Body of pancreas (tissue), 4 donors: ENCODE measurements around the gene SERPINB6. TPM values are rescaled to one million over a fixed set of nuclear protein-coding genes. Genes with fewer than 3 reads are reported as not detected.

ENCODE experiments used
- ATAC-seq: fragments of 150-250 bp; one replicate; pipeline ENCODE4 v1.9.1; 2016
- DNase-seq, 4 donors: peaks; one replicate each; pipeline ENCODE4 v3.0.0-alpha.2; 2019
- H3K27ac ChIP-seq, 4 donors: fragments of 200-600 bp; sonication (generic); 1 replicate in 3 of 4; 2 replicates in 1 of 4; pipeline versions ENCODE4 v1.5.1 to v1.6.1; 2016 to 2019; ENCODE audit warnings: mild to moderate bottlenecking in 1 of 4, mixed read lengths in 1 of 4, moderate library complexity in 1 of 4
- H3K27me3 ChIP-seq, 2 donors: fragments of 200-600 bp; sonication (generic); one replicate each; pipeline ENCODE4 v1.6.0; 2016; ENCODE audit warnings: mild to moderate bottlenecking in 1 of 2
- H3K36me3 ChIP-seq, 2 donors: fragments of 200-600 bp; sonication (generic); replicated peaks in 1 of 2; 2 replicates each; pipeline ENCODE4 v1.5.1; 2016; ENCODE audit warnings: low read depth in 2 of 2; ENCODE audit not compliant: insufficient read depth in 1 of 2
- H3K4me1 ChIP-seq: fragments of 200-600 bp; sonication (generic); one replicate; pipeline ENCODE4 v1.6.0; 2016
- H3K4me3 ChIP-seq, 2 donors: fragments of 200-600 bp; sonication (generic); 1 replicate in 1 of 2; 2 replicates in 1 of 2; pipeline ENCODE4 v1.5.1; 2016 to 2019
- H3K9me3 ChIP-seq, 3 donors: fragments of 200-600 bp; sonication (generic); 1 replicate in 2 of 3; 2 replicates in 1 of 3; pipeline ENCODE4 v1.5.1; 2016
- CTCF ChIP-seq, 7 experiments: fragments of 450-650 bp in 4 of 7; fragments of 200-600 bp in 3 of 7; sonication (generic) in 3 of 7; IDR thresholded peaks; one replicate each; pipeline ENCODE4 v1.5.1; 2016 to 2019; ENCODE audit warnings: antibody characterized with exemption in 7 of 7
- POLR2A ChIP-seq, 3 donors: fragments of 450-650 bp; IDR thresholded peaks; one replicate each; pipeline ENCODE4 v1.6.1; 2016; ENCODE audit warnings: antibody characterized with exemption in 3 of 3, mild to moderate bottlenecking in 2 of 3
- WGBS, 2 donors: methylation state at CpG; one replicate each; pipeline ENCODE4 v1.1.5; 2017; 5-methylcytosine and 5-hydroxymethylcytosine counted together
- intact Hi-C: fragments of 100-400 bp; cut with DNase I; formaldehyde crosslinking; loops from one replicate; pipeline ENCODE4 v1.15.1; 2023
- total RNA-seq, 2 donors: library from RNA; depleted of rRNA; stranded (reverse); fragments of >200 nt; gene quantifications; one replicate each; pipeline ENCODE4 v1.1.0, GENCODE V29; 2016

The SERPINB6 gene
- total RNA-seq, 2 donors from 2014 or later: 113 to 147 TPM

- no peak for DNase-seq
- no peak for ATAC-seq
- Histone ChIP-seq H3K27ac (no peak overlapping the region), H3K36me3 (no peaks in the 10 kb centered on the region), H3K4me3 (no peak overlapping the region), H3K27me3 (no peaks in the 10 kb centered on the region), H3K4me1 (no peaks in the 10 kb centered on the region), H3K9me3 (no peaks in the 10 kb centered on the region)
- WGBS, 2 donors: 95 to 97% methylated on average over 21 to 31 of the region's 34 CpGs
- TF ChIP-seq POLR2A (IDR thresholded peaks at IDR 0.05) (no peak), CTCF (IDR thresholded peaks at IDR 0.05) (no peak)
- intact Hi-C loops: loop anchor here (5.0 to 10.0 kb wide), 2 partner anchors 82 to 155 kb away; no protein-coding TSS in a partner anchor
Measured at GRCh38 chr6:2939315-2940009, 31.9 kb downstream of the SERPINB6 start.

- Histone ChIP-seq H3K27ac (no peak overlapping the region), H3K36me3 (no peaks in the 10 kb centered on the region), H3K4me1 (no peaks in the 10 kb centered on the region), H3K9me3 (no peaks in the 10 kb centered on the region), H3K27me3 (no peaks in the 10 kb centered on the region), H3K4me3 (no peak overlapping the region)
- TF ChIP-seq CTCF (IDR thresholded peaks at IDR 0.05): peak in 5 of 7 experiments; percentile 14 to 56 (median 37)
- no peak for TF ChIP-seq POLR2A (IDR thresholded peaks at IDR 0.05)
- intact Hi-C loops: loop anchor here (5.0 kb wide), 1 partner anchor 81 kb away; no protein-coding TSS in a partner anchor
- DNase-seq (peak; percentile 38 to 55 (median 47)), ATAC-seq (peak; percentile 81)
- 73 to 74% methylated on average over 8 to 9 of the region's 9 CpGs for WGBS, 2 donors
Measured at GRCh38 chr6:2938632-2939083, 32.7 kb downstream of the SERPINB6 start.

DNA sequence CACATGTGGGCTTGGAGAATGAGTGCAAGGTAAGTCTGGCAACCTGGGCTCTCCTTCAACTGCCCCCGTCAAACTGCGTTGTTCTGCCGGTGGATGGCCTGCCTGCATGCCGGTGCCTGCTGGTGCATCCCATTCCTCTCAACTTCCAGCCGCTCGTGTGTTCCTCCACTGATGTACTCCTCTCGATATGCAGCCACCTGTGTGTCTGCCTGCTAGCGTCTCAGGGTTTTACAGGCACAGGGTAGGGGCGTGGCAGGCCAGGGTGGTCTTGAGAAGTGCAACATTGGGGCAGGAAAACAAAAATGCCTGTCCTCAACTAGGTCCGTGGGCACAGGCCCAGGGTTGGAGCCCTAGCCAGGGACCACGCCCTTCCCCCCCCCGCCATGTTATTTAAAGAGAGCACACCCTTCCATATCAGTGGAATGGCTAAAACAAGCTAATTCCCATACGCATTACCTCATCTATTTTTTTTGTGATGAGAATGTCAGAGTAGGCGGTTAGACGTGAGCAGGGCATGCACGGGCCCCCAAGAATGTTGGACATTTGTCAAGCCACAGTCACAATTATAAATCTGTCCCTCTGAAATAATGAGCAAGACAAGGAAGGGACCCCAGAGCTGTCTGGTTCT lies 33.2 kb downstream of the SERPINB6 start:
- Histone ChIP-seq H3K9me3 (no peaks in the 10 kb centered on the region), H3K27ac (no peak overlapping the region), H3K36me3 (no peaks in the 10 kb centered on the region), H3K4me3 (no peak overlapping the region), H3K27me3 (no peaks in the 10 kb centered on the region), H3K4me1 (no peaks in the 10 kb centered on the region)
- intact Hi-C loops: loop anchor here (5.0 kb wide), 1 partner anchor 81 kb away; no protein-coding TSS in a partner anchor
- ATAC-seq: no peak
- WGBS, 2 donors: 65 to 74% methylated on average over 16 of the region's 16 CpGs
- TF ChIP-seq CTCF (IDR thresholded peaks at IDR 0.05): no peak
- no peak for TF ChIP-seq POLR2A (IDR thresholded peaks at IDR 0.05)
- DNase-seq: no peak

DNA sequence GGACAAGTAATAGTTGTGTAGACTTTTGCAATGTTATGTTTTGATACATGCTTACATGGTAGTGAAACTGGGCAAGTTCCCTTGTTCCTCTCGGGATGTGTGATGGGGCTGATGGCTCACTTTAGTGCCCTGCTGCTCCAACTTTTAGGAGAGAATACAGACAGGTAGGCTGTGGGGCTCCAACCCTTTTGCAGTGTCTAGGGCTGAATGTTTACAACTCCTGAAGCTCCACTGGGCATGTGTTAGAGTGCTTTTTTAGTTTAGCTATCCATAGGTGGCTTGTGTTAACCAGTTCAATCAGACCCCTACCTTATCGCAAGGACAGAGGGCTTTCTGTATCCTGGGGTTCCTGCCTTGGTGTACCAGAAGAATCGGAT lies 33.8 kb downstream of the SERPINB6 start:
- H3K9me3 ChIP-seq: no peaks in the 10 kb centered on the region
- no peak for TF ChIP-seq CTCF (IDR thresholded peaks at IDR 0.05)
- no peak for TF ChIP-seq POLR2A (IDR thresholded peaks at IDR 0.05)
- WGBS, 2 donors: 80 to 81% methylated on average over 3 of the region's 3 CpGs
- ATAC-seq (no peak), DNase-seq (no peak)
- no peaks in the 10 kb centered on the region for H3K36me3 ChIP-seq
- H3K4me1 ChIP-seq: no peaks in the 10 kb centered on the region
- no peaks in the 10 kb centered on the region for H3K27me3 ChIP-seq
- no peak overlapping the region for H3K4me3 ChIP-seq
- intact Hi-C loops: loop anchor here (5.0 kb wide), 1 partner anchor 80 kb away; no protein-coding TSS in a partner anchor
- H3K27ac ChIP-seq: no peak overlapping the region
